GF-D8 (cell line): ENCODE results near the gene LTA.
"Not testable (repeated sequence)": the region's sequence is repeated elsewhere in the genome, so short reads cannot be mapped to it uniquely, and the experiment has no call there.

Experiments used
- DNase-seq: peaks from one replicate; lab custom pipeline; 2025; lab: John Stamatoyannopoulos, UW

Gene LTA

GRCh38 chr6:31586599-31587281, 14.7 kb downstream of the LTA start:
- DNase-seq, result peak; percentile 94

GRCh38 chr6:31587791-31588777, 16.0 kb downstream of the LTA start:
- no peak for DNase-seq

- DNase-seq, result no peak
These were observed 17.0 kb downstream of the LTA start for GRCh38 chr6:31588871-31589650.

GRCh38 chr6:31590691-31591090, 18.6 kb downstream of the LTA start:
- DNase-seq, result not testable (repeated sequence)

GRCh38 chr6:31592396-31592771, 20.3 kb downstream of the LTA start:
- no peak for DNase-seq

- peak; percentile 45 for DNase-seq
These were observed 24.9 kb downstream of the LTA start for GRCh38 chr6:31597006-31597405.

GRCh38 chr6:31607317-31607716, 35.2 kb downstream of the LTA start:
- DNase-seq, result no peak

- DNase-seq, result no peak
These were observed 37.7 kb downstream of the LTA start for GRCh38 chr6:31609519-31610406.

GRCh38 chr6:31610968-31611367, 38.9 kb downstream of the LTA start:
- no peak for DNase-seq

GRCh38 chr6:31614075-31614619, 42.1 kb downstream of the LTA start:
- DNase-seq, result peak; percentile 24

GRCh38 chr6:31614684-31615578, 42.8 kb downstream of the LTA start, which contains the start of gene AIF1:
AIF1 (plus strand) TSS chr6:31615234; CDS start chr6:31615330, 96 bp downstream.
- DNase-seq, result peak; percentile 51

- DNase-seq, result peak; percentile 90
These were observed 43.7 kb downstream of the LTA start for GRCh38 chr6:31615748-31616147.

- DNase-seq, result no peak
These were observed 44.9 kb downstream of the LTA start for GRCh38 chr6:31617010-31617409.

GRCh38 chr6:31619805-31620585, 47.9 kb downstream of the LTA start:
- DNase-seq, result peak; percentile 99

GRCh38 chr6:31620586-31621319, 48.7 kb downstream of the LTA start, which contains the start of gene PRRC2A:
PRRC2A (plus strand) TSS chr6:31620715; CDS start chr6:31622790, 2,075 bp downstream.
- no peak for DNase-seq

GRCh38 chr6:31621320-31621939, 49.3 kb downstream of the LTA start:
- no peak for DNase-seq

GRCh38 chr6:31621991-31622390, 49.9 kb downstream of the LTA start:
- no peak for DNase-seq

- DNase-seq, result peak; percentile 18
These were observed 50.6 kb downstream of the LTA start for GRCh38 chr6:31622684-31623091.
